NAMALWA (cell line): ENCODE data around the gene OAS3.
"Not testable (repeated sequence)": the region's sequence is repeated elsewhere in the genome, so short reads cannot be mapped to it uniquely, and the experiment has no call there.

ENCODE experiments used
- DNase-seq: peaks from one replicate; pipeline ENCODE4 v3.0.0-alpha.2; 2015; ENCODE audit warnings: low spot score

OAS3 gene

DNA sequence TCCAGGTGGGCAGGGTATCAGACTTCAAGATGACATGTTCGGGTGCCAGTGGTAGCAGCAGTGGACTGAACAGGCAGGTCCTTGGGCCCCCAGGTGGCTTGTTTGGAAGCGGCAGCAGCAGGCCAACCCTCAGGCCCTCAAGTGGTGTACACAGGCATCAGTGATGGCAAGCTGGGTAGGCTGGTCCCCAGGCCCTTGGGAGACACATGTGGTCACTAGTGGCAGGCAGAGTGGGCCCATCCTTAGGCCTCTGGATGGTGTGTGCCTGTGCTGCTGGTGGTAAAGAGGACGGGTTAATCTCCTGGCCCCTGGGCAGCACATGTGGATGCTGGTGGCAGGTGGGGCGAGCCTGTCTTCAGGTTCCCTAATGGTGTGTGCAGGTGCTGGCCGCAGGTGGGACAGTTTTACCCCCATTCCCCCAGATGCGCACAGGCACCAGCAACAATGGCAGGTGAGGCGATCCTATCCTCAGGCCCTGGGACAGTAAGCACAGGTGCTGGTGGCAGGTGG lies 48.1 kb downstream of the OAS3 start:
- no peak for DNase-seq

GRCh38 chr12:112987561-112987960 lies 49.3 kb downstream of the OAS3 start:
- no peak for DNase-seq

DNA sequence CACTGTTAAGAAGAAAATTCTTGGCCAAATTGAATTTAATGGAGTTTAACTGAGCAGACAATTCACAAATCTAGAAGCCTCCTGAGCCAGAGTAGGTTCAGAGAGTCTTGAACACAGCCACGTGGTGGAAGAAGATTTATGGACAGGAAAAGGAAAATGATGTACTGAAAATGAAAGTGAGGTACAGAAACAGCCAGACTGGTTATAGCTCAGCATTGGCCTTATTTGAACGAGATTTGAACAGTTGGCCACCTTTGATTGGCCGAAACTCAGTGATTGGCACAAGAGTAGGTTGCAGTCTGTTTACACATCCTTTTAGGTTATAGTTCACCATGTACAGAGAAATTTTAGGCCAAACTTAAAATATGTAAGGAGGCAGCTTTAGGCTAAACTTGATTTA lies 50.0 kb downstream of the OAS3 start:
- DNase-seq: no peak

- not testable (repeated sequence) for DNase-seq
These were observed 50.6 kb downstream of the OAS3 start for GRCh38 chr12:112988823-112989385.

DNA sequence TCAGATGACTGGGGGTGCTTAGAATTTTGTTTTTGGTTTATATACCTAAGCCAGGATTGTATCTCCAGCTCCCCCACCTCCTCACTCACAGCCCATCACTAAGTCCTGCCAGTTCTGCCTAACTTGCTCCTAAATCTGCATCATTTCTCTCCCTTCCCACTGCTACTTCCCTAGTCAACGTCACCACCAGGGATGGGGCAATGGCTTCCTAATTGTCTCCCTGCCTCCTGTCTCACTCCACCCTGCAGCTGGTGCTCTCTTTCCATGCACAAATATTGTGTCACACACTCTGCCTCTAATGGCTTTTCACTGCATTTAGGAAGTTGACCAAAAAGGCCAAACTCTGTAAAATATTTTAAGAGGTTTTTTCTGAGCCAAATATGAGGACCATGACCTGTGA lies 51.5 kb downstream of the OAS3 start:
- DNase-seq: no peak

GRCh38 chr12:112992541-112993398 lies 54.5 kb downstream of the OAS3 start:
- peak; percentile 88 for DNase-seq

GRCh38 chr12:112995008-112995407 lies 56.7 kb downstream of the OAS3 start:
- DNase-seq: no peak

DNA sequence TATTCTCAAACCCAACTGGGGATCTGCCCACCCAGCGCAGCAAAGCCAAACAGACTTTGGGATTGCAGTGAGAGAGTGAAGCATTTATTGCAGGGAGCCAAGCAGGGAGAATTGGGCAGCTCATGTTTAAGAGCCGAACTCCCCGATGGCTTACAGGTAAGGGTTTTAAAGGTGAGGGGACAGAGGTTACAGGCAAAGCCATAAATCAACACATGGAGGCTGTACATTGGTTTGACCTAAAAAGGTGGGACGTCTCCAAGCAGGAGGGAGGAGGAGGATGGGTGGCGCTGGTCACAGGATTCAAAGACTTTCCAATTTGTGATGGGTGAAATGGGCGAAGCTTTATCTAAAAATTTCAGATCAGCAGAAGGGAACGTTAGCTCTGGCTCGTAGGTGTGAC lies 58.2 kb downstream of the OAS3 start:
- DNase-seq: no peak

DNA sequence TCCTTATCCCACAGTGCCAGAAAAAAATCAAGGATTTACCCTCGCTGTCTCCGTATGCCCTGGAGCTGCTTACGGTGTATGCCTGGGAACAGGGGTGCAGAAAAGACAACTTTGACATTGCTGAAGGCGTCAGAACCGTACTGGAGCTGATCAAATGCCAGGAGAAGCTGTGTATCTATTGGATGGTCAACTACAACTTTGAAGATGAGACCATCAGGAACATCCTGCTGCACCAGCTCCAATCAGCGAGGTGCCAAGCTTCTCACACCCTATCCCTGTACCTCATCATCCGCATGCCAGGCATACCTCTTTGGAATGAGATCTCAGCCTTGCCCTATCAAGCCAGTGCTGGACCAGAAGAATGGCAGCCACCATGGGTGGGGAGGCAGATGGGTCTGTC lies 59.2 kb downstream of the OAS3 start:
- no peak for DNase-seq

GRCh38 chr12:112998987-112999767 lies 60.9 kb downstream of the OAS3 start:
- DNase-seq: peak; percentile 91

- no peak for DNase-seq
These were observed 62.2 kb downstream of the OAS3 start for GRCh38 chr12:113000433-113000832.

- peak; percentile 23 for DNase-seq
These were observed 63.9 kb downstream of the OAS3 start for GRCh38 chr12:113002155-113002554.

- no peak for DNase-seq
These were observed 64.4 kb downstream of the OAS3 start for GRCh38 chr12:113002676-113003075.

- DNase-seq: no peak
These were observed 65.4 kb downstream of the OAS3 start for GRCh38 chr12:113003636-113004035.

DNA sequence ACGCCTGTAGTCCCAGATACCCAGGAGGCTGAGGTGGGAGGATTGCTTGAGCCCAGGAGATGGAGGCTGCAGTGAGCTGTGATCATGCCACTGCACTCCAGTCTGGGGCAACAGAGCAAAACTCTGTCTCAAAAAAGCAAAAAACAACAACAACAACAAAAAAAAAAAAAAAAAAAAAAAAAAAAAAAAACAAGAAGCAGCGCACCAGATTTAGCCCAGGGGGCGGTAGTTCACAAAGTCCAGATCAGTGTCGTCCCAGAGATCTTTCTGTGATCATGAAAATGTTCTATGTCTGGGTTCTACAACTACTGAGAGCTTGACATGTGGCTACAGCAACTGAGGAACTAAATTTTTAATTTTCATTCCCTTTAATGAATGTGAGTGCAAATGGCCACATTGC lies 67.5 kb downstream of the OAS3 start:
- peak; percentile 53 for DNase-seq

GRCh38 chr12:113006206-113006605 lies 67.9 kb downstream of the OAS3 start:
- DNase-seq: no peak

DNA sequence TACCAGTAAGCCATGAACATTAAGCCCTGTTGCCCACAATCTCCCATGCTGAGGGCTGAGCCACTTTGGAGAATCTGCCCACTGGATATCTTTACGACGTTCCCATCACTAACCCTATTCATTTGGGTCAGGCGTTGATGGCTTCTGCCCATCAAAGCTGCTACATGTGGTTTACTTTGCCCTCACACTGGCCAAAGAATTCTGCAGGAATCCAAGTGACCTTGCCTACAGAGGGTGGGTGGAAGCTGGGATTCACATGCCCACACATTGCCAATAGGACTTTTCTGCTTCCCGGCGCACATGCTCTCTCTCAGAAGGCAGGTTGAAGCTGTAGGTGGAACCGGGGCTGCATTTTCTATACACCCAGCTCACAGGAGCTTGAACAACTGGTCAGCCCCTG lies 68.4 kb downstream of the OAS3 start:
- DNase-seq: no peak

DNA sequence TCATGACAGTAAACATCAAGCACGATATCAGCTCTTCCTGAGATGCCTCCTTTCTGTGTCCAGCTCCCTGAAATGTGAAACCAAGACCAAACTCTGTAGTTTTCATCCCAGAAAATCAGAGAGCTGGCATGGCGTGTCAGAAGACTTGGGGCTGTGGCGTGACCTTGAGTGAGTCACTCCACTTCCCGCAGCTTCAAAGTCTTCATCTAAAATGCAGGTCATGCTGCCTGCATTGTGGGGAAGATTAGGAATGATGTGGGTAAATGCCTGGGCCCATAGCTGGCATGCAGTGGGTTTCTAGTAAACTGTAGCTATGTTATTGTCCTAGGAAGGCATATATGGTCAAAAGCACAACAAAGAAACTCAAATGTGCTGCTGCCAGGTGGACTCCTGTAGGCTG lies 68.9 kb downstream of the OAS3 start:
- no peak for DNase-seq

- DNase-seq: no peak
These were observed 72.4 kb downstream of the OAS3 start for GRCh38 chr12:113010701-113011100.

GRCh38 chr12:113014565-113014964 lies 76.3 kb downstream of the OAS3 start:
- DNase-seq: no peak

DNA sequence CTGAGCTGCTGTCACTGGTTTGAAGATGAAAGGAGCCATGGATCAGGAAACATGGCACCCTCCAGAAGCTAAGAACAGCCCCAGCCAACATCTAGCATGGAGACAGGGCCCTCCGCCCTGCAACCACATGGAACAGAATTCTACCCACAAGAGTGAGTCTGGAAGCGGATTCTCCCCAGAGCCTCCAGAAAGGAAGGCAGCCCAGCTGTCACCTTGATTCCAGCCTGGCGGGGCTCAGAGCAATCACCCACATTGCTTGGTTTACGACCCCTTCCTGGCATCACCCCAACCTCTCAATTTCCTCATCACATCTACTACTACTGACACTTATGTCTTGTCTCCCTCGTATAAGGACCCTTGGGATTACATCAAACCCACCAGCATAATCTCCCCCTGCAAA lies 78.5 kb downstream of the OAS3 start:
- DNase-seq: no peak

- no peak for DNase-seq
These were observed 80.8 kb downstream of the OAS3 start for GRCh38 chr12:113019025-113019424.

DNA sequence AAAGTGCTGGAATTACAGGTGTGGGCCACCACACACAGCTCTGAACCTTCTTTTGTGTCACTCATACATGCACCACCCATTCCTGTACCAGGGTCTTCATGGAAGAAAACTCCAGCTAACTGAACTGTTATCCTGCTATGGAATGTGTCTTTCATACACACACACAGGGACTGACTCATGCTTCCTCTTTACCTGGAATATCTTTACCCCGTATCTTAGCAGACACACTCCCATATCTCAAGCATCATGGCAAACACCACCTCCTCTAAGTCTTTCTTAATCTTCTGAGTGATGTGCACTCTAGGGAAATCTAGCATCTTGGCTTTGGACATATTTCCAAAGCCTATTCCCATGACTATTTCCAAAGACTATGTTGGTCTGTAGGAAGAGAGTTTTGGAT lies 83.2 kb downstream of the OAS3 start:
- DNase-seq: no peak
